Body of pancreas (tissue), 4 donors: ENCODE data around the gene PLPPR2. TPM values are rescaled to one million over a fixed set of nuclear protein-coding genes. Genes with fewer than 3 reads are reported as not detected.

ENCODE experiments used
- ATAC-seq: fragments of 150-250 bp; one replicate; pipeline ENCODE4 v1.9.1; 2016
- DNase-seq, 4 donors: peaks; one replicate each; pipeline ENCODE4 v3.0.0-alpha.2; 2019
- H3K27ac ChIP-seq, 4 donors: fragments of 200-600 bp; sonication (generic); 1 replicate in 3 of 4; 2 replicates in 1 of 4; pipeline versions ENCODE4 v1.5.1 to v1.6.1; 2016 to 2019; ENCODE audit warnings: mild to moderate bottlenecking in 1 of 4, mixed read lengths in 1 of 4, moderate library complexity in 1 of 4
- H3K27me3 ChIP-seq, 2 donors: fragments of 200-600 bp; sonication (generic); one replicate each; pipeline ENCODE4 v1.6.0; 2016; ENCODE audit warnings: mild to moderate bottlenecking in 1 of 2
- H3K36me3 ChIP-seq, 2 donors: fragments of 200-600 bp; sonication (generic); replicated peaks in 1 of 2; 2 replicates each; pipeline ENCODE4 v1.5.1; 2016; ENCODE audit warnings: low read depth in 2 of 2; ENCODE audit not compliant: insufficient read depth in 1 of 2
- H3K4me1 ChIP-seq: fragments of 200-600 bp; sonication (generic); one replicate; pipeline ENCODE4 v1.6.0; 2016
- H3K4me3 ChIP-seq, 2 donors: fragments of 200-600 bp; sonication (generic); 1 replicate in 1 of 2; 2 replicates in 1 of 2; pipeline ENCODE4 v1.5.1; 2016 to 2019
- H3K9me3 ChIP-seq, 3 donors: fragments of 200-600 bp; sonication (generic); 1 replicate in 2 of 3; 2 replicates in 1 of 3; pipeline ENCODE4 v1.5.1; 2016
- POLR2A ChIP-seq, 3 donors: fragments of 450-650 bp; IDR thresholded peaks; one replicate each; pipeline ENCODE4 v1.6.1; 2016; ENCODE audit warnings: antibody characterized with exemption in 3 of 3, mild to moderate bottlenecking in 2 of 3
- WGBS, 2 donors: methylation state at CpG; one replicate each; pipeline ENCODE4 v1.1.5; 2017; 5-methylcytosine and 5-hydroxymethylcytosine counted together
- intact Hi-C: fragments of 100-400 bp; cut with DNase I; formaldehyde crosslinking; loops from one replicate; pipeline ENCODE4 v1.15.1; 2023
- total RNA-seq, 2 donors: library from RNA; depleted of rRNA; stranded (reverse); fragments of >200 nt; gene quantifications; one replicate each; pipeline ENCODE4 v1.1.0, GENCODE V29; 2016
- TF ChIP-seq, protein P1 (sequence below), 7 experiments: fragments of 450-650 bp in 4 of 7; fragments of 200-600 bp in 3 of 7; sonication (generic) in 3 of 7; IDR thresholded peaks; one replicate each; pipeline ENCODE4 v1.5.1; 2016 to 2019; ENCODE audit warnings: antibody characterized with exemption in 7 of 7

The PLPPR2 gene
- total RNA-seq, 2 donors from 2014 or later, result 9.9 to 30.3 TPM

DNA sequence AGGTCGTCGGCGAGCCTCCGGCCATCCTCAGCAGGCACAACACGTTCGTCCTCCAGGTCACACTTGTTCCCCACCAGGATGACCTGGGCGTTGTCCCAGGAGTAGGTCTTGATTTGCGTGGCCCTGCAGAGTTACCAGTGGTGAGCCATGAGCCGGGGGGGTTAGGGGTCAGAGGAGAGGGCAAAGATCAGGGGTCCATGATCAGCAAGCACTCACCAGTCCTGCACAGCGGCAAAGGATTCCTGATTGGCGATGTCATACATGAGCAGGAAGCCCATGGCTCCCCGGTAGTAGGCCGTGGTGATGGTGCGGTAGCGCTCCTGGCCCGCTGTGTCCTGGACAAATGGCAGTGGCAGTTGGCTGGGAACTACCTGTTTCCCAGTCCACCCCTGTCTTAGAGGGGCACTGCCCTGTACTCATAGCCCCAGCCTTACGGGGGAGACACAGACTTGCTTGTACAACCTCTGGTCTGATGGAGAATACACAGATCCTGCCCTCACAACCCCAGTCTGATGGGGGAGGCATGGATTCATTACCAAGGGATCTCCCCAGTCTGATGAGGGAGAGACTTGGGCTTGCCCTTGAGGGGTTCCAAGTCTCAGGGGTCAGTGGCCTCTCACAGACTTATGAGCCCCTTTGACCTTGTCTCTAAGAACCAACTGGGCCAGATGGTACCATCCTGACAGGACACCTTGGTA, 19.6 kb upstream of the PLPPR2 start:
- 92 to 93% methylated on average over 12 to 17 of the region's 17 CpGs for WGBS, 2 donors
- intact Hi-C loops, result no loop called here

GRCh38 chr19:11337080-11337479, 18.2 kb upstream of the PLPPR2 start:
- H3K27ac ChIP-seq, result no peak overlapping the region
- ATAC-seq, result no peak
- no peaks in the 10 kb centered on the region for H3K27me3 ChIP-seq
- no peak for TF ChIP-seq POLR2A (IDR thresholded peaks at IDR 0.05)
- TF ChIP-seq, protein P1, sequence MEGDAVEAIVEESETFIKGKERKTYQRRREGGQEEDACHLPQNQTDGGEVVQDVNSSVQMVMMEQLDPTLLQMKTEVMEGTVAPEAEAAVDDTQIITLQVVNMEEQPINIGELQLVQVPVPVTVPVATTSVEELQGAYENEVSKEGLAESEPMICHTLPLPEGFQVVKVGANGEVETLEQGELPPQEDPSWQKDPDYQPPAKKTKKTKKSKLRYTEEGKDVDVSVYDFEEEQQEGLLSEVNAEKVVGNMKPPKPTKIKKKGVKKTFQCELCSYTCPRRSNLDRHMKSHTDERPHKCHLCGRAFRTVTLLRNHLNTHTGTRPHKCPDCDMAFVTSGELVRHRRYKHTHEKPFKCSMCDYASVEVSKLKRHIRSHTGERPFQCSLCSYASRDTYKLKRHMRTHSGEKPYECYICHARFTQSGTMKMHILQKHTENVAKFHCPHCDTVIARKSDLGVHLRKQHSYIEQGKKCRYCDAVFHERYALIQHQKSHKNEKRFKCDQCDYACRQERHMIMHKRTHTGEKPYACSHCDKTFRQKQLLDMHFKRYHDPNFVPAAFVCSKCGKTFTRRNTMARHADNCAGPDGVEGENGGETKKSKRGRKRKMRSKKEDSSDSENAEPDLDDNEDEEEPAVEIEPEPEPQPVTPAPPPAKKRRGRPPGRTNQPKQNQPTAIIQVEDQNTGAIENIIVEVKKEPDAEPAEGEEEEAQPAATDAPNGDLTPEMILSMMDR (IDR thresholded peaks at IDR 0.05), result no peak
- no peak for DNase-seq
- 47 to 65% methylated on average over 14 of the region's 14 CpGs for WGBS, 2 donors
- H3K4me3 ChIP-seq, result no peak overlapping the region
- H3K9me3 ChIP-seq, result no peaks in the 10 kb centered on the region
- peaks cover 27% of the 10 kb centered on the region for H3K4me1 ChIP-seq
- intact Hi-C loops, result no loop called here
- peaks cover 10 to 35% of the 10 kb centered on the region in 2 donors for H3K36me3 ChIP-seq

More for the DNA sequence above, 19.6 kb upstream of the PLPPR2 start:
- no peaks in the 10 kb centered on the region for H3K9me3 ChIP-seq
- peaks cover 27% of the 10 kb centered on the region for H3K4me1 ChIP-seq
- no peaks in the 10 kb centered on the region for H3K27me3 ChIP-seq
- H3K27ac ChIP-seq, result no peak overlapping the region
- DNase-seq (peak in 1 of 4 donors; percentile 35), ATAC-seq (no peak)
- TF ChIP-seq, protein P1 (IDR thresholded peaks at IDR 0.05), result no peak
- TF ChIP-seq POLR2A (IDR thresholded peaks at IDR 0.05), result no peak
- H3K4me3 ChIP-seq, result no peak overlapping the region
- H3K36me3 ChIP-seq, result peaks cover 10 to 35% of the 10 kb centered on the region in 2 donors

DNA sequence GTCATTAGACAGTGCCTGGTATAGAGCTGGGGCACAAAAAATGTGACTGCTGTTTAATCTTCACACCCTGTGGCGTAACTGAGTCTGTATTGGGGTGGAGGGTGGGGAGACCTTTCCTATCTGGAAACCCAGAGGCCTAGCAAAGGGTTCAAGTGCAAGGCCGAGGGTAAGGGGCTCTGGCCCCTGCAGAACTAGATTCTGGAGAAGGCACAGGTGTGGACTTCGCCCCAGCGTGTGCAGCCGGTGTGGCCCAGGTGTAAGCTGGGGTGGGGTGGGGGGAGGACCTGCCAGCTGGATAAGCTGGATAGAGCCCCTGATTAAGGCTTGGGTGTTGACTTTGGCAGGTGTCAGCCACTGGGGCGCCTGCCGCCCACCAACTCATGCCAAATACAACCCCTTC, 17.1 kb upstream of the PLPPR2 start:
- H3K27me3 ChIP-seq, result no peaks in the 10 kb centered on the region
- 40 to 51% methylated on average over 1 to 7 of the region's 7 CpGs for WGBS, 2 donors
- ATAC-seq (peak; percentile 10), DNase-seq (peak in 1 of 4 donors; percentile 65)
- peak overlapping the region; percentile 76 to 94 (median 86) for H3K27ac ChIP-seq
- H3K9me3 ChIP-seq, result no peaks in the 10 kb centered on the region
- peaks cover 10 to 30% of the 10 kb centered on the region in 2 donors for H3K36me3 ChIP-seq
- intact Hi-C loops, result no loop called here
- TF ChIP-seq, protein P1 (IDR thresholded peaks at IDR 0.05), result no peak
- TF ChIP-seq POLR2A (IDR thresholded peaks at IDR 0.05), result no peak
- peaks cover 27% of the 10 kb centered on the region for H3K4me1 ChIP-seq
- peak overlapping the region; percentile 99 to 100 for H3K4me3 ChIP-seq

GRCh38 chr19:11338569-11339253, 16.5 kb upstream of the PLPPR2 start:
- peak in 2 of 3 donors; percentile 12 to 42 for TF ChIP-seq POLR2A (IDR thresholded peaks at IDR 0.05)
- TF ChIP-seq, protein P1 (IDR thresholded peaks at IDR 0.05), result no peak
- DNase-seq (peak in 1 of 4 donors; percentile 22), ATAC-seq (peak; percentile 36)
- intact Hi-C loops, result no loop called here
- H3K36me3 ChIP-seq, result peaks cover 10 to 24% of the 10 kb centered on the region in 2 donors
- peak overlapping the region; percentile 99 to 100 for H3K4me3 ChIP-seq
- no peaks in the 10 kb centered on the region for H3K9me3 ChIP-seq
- H3K27ac ChIP-seq, result peak overlapping the region; percentile 76 to 94 (median 86)
- H3K4me1 ChIP-seq, result peaks cover 33% of the 10 kb centered on the region
- H3K27me3 ChIP-seq, result no peaks in the 10 kb centered on the region
- WGBS, 2 donors, result 13 to 19% methylated on average over 11 to 21 of the region's 21 CpGs
